Common myeloid progenitor, CD34-positive (primary cell): ENCODE measurements around the gene YEATS2.
A peak's percentile ranks its signal among the peaks of the same experiment; 100 is the strongest.

Source experiments
- CTCF ChIA-PET: fragments of 350-600 bp; sonication (Branson Sonifier 250); formaldehyde crosslinking; loops from one replicate; lab custom pipeline; 2021; ENCODE audit warnings: antibody characterized with exemption; lab: Charles Lee
- POLR2A ChIA-PET: fragments of 350-600 bp; sonication (Branson Sonifier 250); formaldehyde crosslinking; loops from one replicate; lab custom pipeline; 2021; ENCODE audit warnings: antibody characterized with exemption; lab: Charles Lee
- DNase-seq, 3 donors: peaks; one replicate each; pipeline versions ENCODE4 v3.0.0 to v3.0.0-alpha.2; 2013
- H3K27ac ChIP-seq, 2 experiments: 1 replicate in 1 of 2; 2 replicates in 1 of 2; pipeline ENCODE4 v1.7.0; 2013; ENCODE audit warnings: inconsistent platforms in 2 of 2, low read length in 2 of 2, mild to moderate bottlenecking in 2 of 2, low read depth in 1 of 2, moderate library complexity in 1 of 2; ENCODE audit not compliant: severe bottlenecking in 2 of 2, insufficient read depth in 1 of 2, poor library complexity in 1 of 2
- H3K27me3 ChIP-seq, 5 experiments: replicated peaks in 2 of 5; 1 replicate in 3 of 5; 2 replicates in 2 of 5; pipeline versions ENCODE4 v1.6.1 to v1.7.0; 2013; ENCODE audit warnings: low read length in 4 of 5, mild to moderate bottlenecking in 2 of 5, moderate library complexity in 2 of 5, inconsistent platforms in 1 of 5; ENCODE audit not compliant: insufficient read depth in 5 of 5, control insufficient read depth in 4 of 5
- H3K36me3 ChIP-seq, 4 experiments: 1 replicate in 2 of 4; 2 replicates in 2 of 4; pipeline versions ENCODE4 v1.6.1 to v1.7.0; 2013; ENCODE audit warnings: low read length in 3 of 4, control low read depth in 1 of 4, mild to moderate bottlenecking in 1 of 4; ENCODE audit not compliant: control insufficient read depth in 4 of 4, insufficient read depth in 4 of 4
- H3K4me1 ChIP-seq, 4 experiments: 1 replicate in 3 of 4; 2 replicates in 1 of 4; pipeline versions ENCODE4 v1.6.1 to v1.7.1; 2013; ENCODE audit warnings: low read length in 3 of 4, mild to moderate bottlenecking in 3 of 4, control low read depth in 1 of 4, inconsistent platforms in 1 of 4, moderate library complexity in 1 of 4; ENCODE audit not compliant: control insufficient read depth in 4 of 4, insufficient read depth in 4 of 4; ENCODE audit errors: control extremely low read depth in 1 of 4
- H3K4me3 ChIP-seq, 7 experiments: 1 replicate in 4 of 7; 2 replicates in 3 of 7; pipeline versions ENCODE4 v1.5.1 to v1.7.0; 2013; ENCODE audit warnings: mild to moderate bottlenecking in 7 of 7, low read length in 6 of 7, moderate library complexity in 6 of 7, inconsistent platforms in 2 of 7, low read depth in 2 of 7, control low read depth in 1 of 7; ENCODE audit not compliant: insufficient read depth in 4 of 7, control insufficient read depth in 1 of 7; ENCODE audit errors: extremely low read depth in 1 of 7
- H3K9me3 ChIP-seq, 5 experiments: 1 replicate in 4 of 5; 2 replicates in 1 of 5; pipeline versions ENCODE4 v1.6.1 to v1.7.1; 2013; ENCODE audit warnings: low read length in 4 of 5, mild to moderate bottlenecking in 2 of 5, inconsistent platforms in 1 of 5, low read depth in 1 of 5, moderate library complexity in 1 of 5; ENCODE audit not compliant: control insufficient read depth in 4 of 5, insufficient read depth in 2 of 5; ENCODE audit errors: control extremely low read depth in 1 of 5
- WGBS: methylation state at CpG from one replicate; pipeline ENCODE4 v1.1.5; 2013; ENCODE audit not compliant: insufficient coverage; 5-methylcytosine and 5-hydroxymethylcytosine counted together

Gene YEATS2

DNA sequence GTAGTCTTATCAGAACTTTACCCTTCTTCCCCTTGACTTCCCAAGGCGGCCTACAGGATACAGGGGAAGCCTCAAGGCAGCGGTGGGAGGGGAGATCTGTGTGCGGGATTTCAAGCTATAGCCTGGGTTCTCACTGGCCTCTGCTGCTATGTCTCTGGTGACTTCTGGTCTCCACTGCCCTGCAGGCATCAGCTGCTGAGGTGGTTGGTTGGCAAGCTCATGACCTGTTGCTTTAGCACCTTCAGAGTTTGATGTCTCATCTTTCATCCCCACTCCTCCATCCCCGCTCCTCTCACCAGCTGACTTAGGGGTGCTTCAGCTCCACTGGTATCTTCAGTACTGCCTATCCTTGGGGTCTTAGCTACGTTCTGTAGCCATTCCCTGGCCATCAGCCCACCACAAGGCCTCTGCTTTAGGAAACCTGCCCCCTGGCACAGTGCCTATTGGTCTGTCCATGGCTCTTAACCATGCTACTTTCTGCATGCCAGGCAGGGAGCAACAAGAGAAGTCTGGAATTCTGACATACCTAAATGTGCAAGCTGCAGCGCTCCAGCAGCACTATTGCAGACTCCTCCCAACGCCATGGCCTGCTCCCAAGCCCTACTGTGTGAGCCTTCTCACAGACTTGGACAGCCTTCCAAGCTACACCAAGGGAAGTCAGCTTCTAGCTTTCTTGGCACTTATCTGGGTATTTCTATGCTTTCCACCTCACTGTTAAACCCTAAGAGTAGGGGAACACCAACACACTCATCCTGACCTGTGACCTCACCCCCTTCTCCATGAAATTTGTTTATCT, 1.8 kb upstream of the YEATS2 start:
- DNase-seq, result no peak
- CTCF ChIA-PET, result interaction anchor here (0.8 to 1.9 kb wide), 5 partner anchors 13 to 105 kb away, joined by 3 to 5 read pairs (median 4); partner anchors contain the start of gene KLHL24
- 92% methylated on average over 6 of the region's 7 CpGs for WGBS

GRCh38 chr3:183697123-183697609, 431 bp upstream of the YEATS2 start:
- Histone ChIP-seq H3K4me1 (peaks cover 12 to 24% (median 16%) of the 10 kb centered on the region in 4 experiments), H3K36me3 (peaks cover 0 to 6% (median 5%) of the 10 kb centered on the region in 4 experiments), H3K27me3 (no peaks in the 10 kb centered on the region), H3K27ac (peak overlapping the region in 1 of 2 experiments; percentile 11), H3K4me3 (peak overlapping the region; percentile 79 to 95 (median 92)), H3K9me3 (no peaks in the 10 kb centered on the region)
- POLR2A ChIA-PET, result no interaction called here
- peak in 1 of 3 donors; percentile 4 for DNase-seq
- CTCF ChIA-PET, result interaction anchor here (0.7 to 1.9 kb wide), 3 partner anchors 13 to 30 kb away, joined by 3 to 5 read pairs (median 3); no protein-coding TSS in a partner anchor
- WGBS, result 30% methylated on average over 4 of the region's 4 CpGs

More for the DNA sequence above, 1.8 kb upstream of the YEATS2 start:
- Histone ChIP-seq H3K27me3 (no peaks in the 10 kb centered on the region), H3K36me3 (no peaks in the 10 kb centered on the region), H3K4me3 (no peak overlapping the region), H3K9me3 (no peaks in the 10 kb centered on the region), H3K27ac (no peak overlapping the region), H3K4me1 (peaks cover 10 to 24% (median 15%) of the 10 kb centered on the region in 4 experiments)
- POLR2A ChIA-PET, result no interaction called here

GRCh38 chr3:183698318-183698751, 738 bp downstream of the YEATS2 start:
- peaks cover 12 to 24% (median 16%) of the 10 kb centered on the region in 4 experiments for H3K4me1 ChIP-seq
- H3K27ac ChIP-seq, result peak overlapping the region; percentile 78 to 86
- ChIA-PET CTCF (no interaction called here), POLR2A (no interaction called here)
- no peaks in the 10 kb centered on the region for H3K9me3 ChIP-seq
- H3K27me3 ChIP-seq, result no peaks in the 10 kb centered on the region
- DNase-seq, result peak; percentile 29 to 72 (median 63)
- WGBS, result 0% methylated on average over 11 of the region's 13 CpGs
- peaks cover 0 to 8% (median 8%) of the 10 kb centered on the region in 4 experiments for H3K36me3 ChIP-seq
- H3K4me3 ChIP-seq, result peak overlapping the region; percentile 83 to 95 (median 92)

DNA sequence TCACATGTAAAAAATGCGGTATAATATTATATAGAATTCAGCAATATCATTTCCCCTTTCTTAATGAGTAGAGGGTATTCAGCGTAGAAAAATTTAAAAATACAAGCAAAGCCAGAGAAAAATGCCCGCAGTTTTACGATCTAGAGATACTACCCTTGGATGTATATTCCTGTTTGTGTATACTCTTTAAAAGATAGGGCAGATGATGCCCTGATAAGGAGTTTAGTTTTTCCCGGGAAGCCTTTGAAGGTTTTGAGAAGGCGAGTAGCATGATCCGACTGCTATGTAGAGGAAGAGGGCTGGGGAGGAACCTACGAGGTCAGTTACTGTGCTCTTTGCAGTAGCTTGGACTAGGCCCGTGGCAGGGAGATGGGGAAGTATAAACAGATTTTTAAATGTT, 1.2 kb downstream of the YEATS2 start:
- CTCF ChIA-PET, result interaction anchor here (1.3 to 1.5 kb wide), 2 partner anchors 10 to 228 kb away, joined by 3 to 4 read pairs; no protein-coding TSS in a partner anchor
- H3K27me3 ChIP-seq, result no peaks in the 10 kb centered on the region
- H3K36me3 ChIP-seq, result peaks cover 0 to 9% (median 8%) of the 10 kb centered on the region in 4 experiments
- peak overlapping the region in 6 of 7 experiments; percentile 88 to 95 (median 93) for H3K4me3 ChIP-seq
- 0% methylated on average over 5 of the region's 9 CpGs for WGBS
- POLR2A ChIA-PET, result no interaction called here
- H3K9me3 ChIP-seq, result no peaks in the 10 kb centered on the region
- peak; percentile 25 to 65 (median 50) for DNase-seq
- H3K4me1 ChIP-seq, result peaks cover 12 to 24% (median 16%) of the 10 kb centered on the region in 4 experiments
- H3K27ac ChIP-seq, result peak overlapping the region; percentile 7 to 86

DNA sequence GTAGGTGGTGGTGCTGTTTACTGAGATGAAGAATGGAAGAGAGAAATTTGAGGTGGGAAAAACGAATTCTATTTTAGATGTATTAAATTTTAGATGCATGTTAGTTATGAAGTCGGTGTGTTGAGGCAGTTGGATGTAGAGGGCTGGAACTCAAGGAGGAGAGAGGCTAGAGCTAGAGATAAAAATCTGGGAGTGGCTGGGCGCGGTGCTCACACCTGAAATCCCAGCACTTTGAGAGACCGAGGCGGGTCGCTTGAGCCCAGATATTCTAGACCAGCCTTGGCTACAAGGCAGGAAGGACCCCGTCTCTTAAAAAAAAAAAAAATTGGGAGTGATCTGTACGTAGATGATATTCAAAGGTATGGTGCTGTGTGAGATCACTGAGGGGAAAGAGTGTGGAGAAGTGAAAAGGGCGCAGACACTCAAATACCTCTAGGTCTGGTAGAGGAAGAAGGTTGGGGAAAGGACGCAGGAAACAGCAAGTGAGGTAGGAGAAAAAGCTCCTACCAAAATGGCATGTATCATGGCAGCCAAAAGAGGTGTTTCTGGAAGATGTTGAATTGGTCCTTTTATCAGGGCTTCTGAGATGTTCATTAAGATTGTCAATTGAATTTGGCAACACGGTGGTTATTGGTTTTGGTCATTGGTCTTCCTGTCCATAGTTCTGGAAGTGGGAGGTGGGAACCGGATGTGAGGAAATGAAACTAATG, 1.8 kb downstream of the YEATS2 start:
- CTCF ChIA-PET, result interaction anchor here (1.3 to 1.5 kb wide), 2 partner anchors 11 to 229 kb away, joined by 3 to 4 read pairs; no protein-coding TSS in a partner anchor
- H3K4me3 ChIP-seq, result peak overlapping the region in 6 of 7 experiments; percentile 88 to 95 (median 93)
- DNase-seq, result no peak
- peaks cover 0 to 9% (median 8%) of the 10 kb centered on the region in 4 experiments for H3K36me3 ChIP-seq
- H3K27ac ChIP-seq, result peak overlapping the region; percentile 7 to 86
- POLR2A ChIA-PET, result no interaction called here
- peaks cover 12 to 24% (median 16%) of the 10 kb centered on the region in 4 experiments for H3K4me1 ChIP-seq
- WGBS, result 70% methylated on average over 11 of the region's 13 CpGs
- no peaks in the 10 kb centered on the region for H3K27me3 ChIP-seq
- no peaks in the 10 kb centered on the region for H3K9me3 ChIP-seq

DNA sequence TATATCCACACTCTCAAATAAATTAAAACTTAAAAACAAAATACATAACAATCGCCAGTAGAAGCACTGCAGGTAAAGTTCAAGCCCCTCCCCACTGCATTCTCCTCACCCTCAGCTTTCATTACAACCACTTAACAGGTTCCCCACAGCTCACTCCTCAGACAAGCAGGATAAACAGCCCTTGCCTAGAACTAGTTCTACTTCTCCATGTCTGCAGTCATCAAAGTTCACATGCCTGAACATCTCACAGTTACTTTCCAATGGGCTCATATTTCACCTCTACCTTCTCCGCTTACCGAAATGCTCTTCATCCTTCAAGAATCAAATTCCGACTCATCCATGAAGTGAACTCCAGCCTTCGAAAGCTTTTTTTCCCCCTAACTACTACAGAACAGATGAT, 4.1 kb downstream of the YEATS2 start:
- no peaks in the 10 kb centered on the region for H3K27me3 ChIP-seq
- peaks cover 12 to 24% (median 16%) of the 10 kb centered on the region in 4 experiments for H3K4me1 ChIP-seq
- no peaks in the 10 kb centered on the region for H3K9me3 ChIP-seq
- H3K27ac ChIP-seq, result no peak overlapping the region
- peaks cover 0 to 9% (median 8%) of the 10 kb centered on the region in 4 experiments for H3K36me3 ChIP-seq
- 95% methylated on average over 5 of the region's 5 CpGs for WGBS
- DNase-seq, result no peak
- POLR2A ChIA-PET, result no interaction called here
- no peak overlapping the region for H3K4me3 ChIP-seq
- CTCF ChIA-PET, result interaction anchor here (1.8 kb wide), 1 partner anchor 14 kb away, joined by 5 read pairs; no protein-coding TSS in a partner anchor
